Aorta (tissue), 5 donors: ENCODE measurements around the gene SLC12A5. TPM values are rescaled to one million over a fixed set of nuclear protein-coding genes. Genes with fewer than 3 reads are reported as not detected.

ENCODE experiments used
- ATAC-seq: fragments of 200-7000 bp; cut with Tn5 transposase; one replicate; pipeline ENCODE4 v1.9.1; 2022; ENCODE audit warnings: moderate library complexity; ENCODE audit not compliant: low FRiP score
- DNase-seq, 2 donors: peaks; one replicate each; pipeline ENCODE4 v3.0.0-alpha.2; 2020
- H3K27ac ChIP-seq, 2 donors: one replicate each; pipeline ENCODE4 v1.5.1; 2013; ENCODE audit warnings: low read length in 2 of 2, mild to moderate bottlenecking in 2 of 2, moderate library complexity in 2 of 2, control low read depth in 1 of 2, inconsistent platforms in 1 of 2, low read depth in 1 of 2
- H3K27me3 ChIP-seq, 2 donors: one replicate each; pipeline ENCODE4 v1.6.1; 2013; ENCODE audit warnings: control low read depth in 1 of 2, low read length in 1 of 2, mild to moderate bottlenecking in 1 of 2, moderate library complexity in 1 of 2; ENCODE audit not compliant: insufficient read depth in 2 of 2, control insufficient read depth in 1 of 2
- H3K36me3 ChIP-seq, 2 donors: one replicate each; pipeline ENCODE4 v1.6.1; 2013; ENCODE audit warnings: control low read depth in 1 of 2, low read length in 1 of 2, mild to moderate bottlenecking in 1 of 2; ENCODE audit not compliant: insufficient read depth in 2 of 2, control insufficient read depth in 1 of 2
- H3K4me1 ChIP-seq, 2 donors: one replicate each; pipeline ENCODE4 v1.6.1; 2013; ENCODE audit warnings: low read length in 2 of 2, control low read depth in 1 of 2, mild to moderate bottlenecking in 1 of 2, moderate library complexity in 1 of 2; ENCODE audit not compliant: insufficient read depth in 2 of 2, control insufficient read depth in 1 of 2
- H3K4me3 ChIP-seq, 2 donors: one replicate each; pipeline ENCODE4 v1.5.1; 2013; ENCODE audit warnings: low read length in 2 of 2, control low read depth in 1 of 2, mild to moderate bottlenecking in 1 of 2
- H3K9me3 ChIP-seq: one replicate; pipeline ENCODE4 v1.6.1; 2013; ENCODE audit warnings: mild to moderate bottlenecking, low read length; ENCODE audit not compliant: control insufficient read depth
- WGBS, 2 donors: extraction: QIAGEN DNeasy Blood & Tissue Kit; methylation state at CpG; one replicate each; pipeline ENCODE4 v1.1.7; 2013; 5-methylcytosine and 5-hydroxymethylcytosine counted together
- intact Hi-C, 2 donors: fragments of 100-400 bp; cut with DNase I; formaldehyde crosslinking; loops; one replicate each; pipeline versions ENCODE4 v1.14.2 to v1.15.0; 2022
- polyA plus RNA-seq, 2 donors: library from polyadenylated mRNA; stranded (reverse); fragments of 200-250 nt; gene quantifications; one replicate each; pipeline ENCODE4 v1.2.3, GENCODE V29; 2013
- total RNA-seq, 2 donors: library from RNA; stranded (reverse); fragmentation: NEBNext Ultra II Directional; extraction: Animal tissue kit (Norgen Biotek cat#: 25700); gene quantifications; one replicate each; pipeline ENCODE4 v1.2.1, GENCODE V29; 2021
- donor health status: healthy with polysubstance abuse.
- donor health status: Bipolar disorder and iron deficiency.
- donor health status: DM: no; HTN: no; CAD: no.
- donor health status: DM: no; HTN: no; CAD: no.
- donor health status: DM: yes; HTN: yes; CAD: no.

Gene SLC12A5
- total and polyA plus RNA-seq, 4 donors = 0.94 to 2.4 TPM; not detected in 2

DNA sequence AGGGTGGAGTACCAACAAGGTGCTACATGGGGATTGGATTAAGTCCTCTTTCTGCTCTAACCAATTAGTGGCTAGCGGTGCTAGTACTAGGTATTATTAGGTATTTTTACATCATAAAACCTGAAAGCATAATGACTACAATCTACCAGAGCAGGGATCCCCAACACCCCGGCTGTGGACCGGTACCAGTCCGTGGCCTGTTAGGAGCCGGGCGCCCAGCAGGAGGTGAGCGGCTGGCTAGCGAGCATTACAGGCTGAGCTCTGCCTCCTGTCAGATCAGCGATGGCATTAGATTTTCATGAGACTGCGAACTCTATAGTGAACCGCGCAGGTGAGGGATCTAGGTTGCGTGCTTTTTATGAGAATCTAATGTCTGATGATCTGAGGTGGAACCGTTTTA, 80.0 kb downstream of the SLC12A5 start:
- H3K27ac ChIP-seq = no peak overlapping the region
- H3K4me1 ChIP-seq = no peaks in the 10 kb centered on the region
- peaks cover 3% of the 10 kb centered on the region for H3K9me3 ChIP-seq
- H3K27me3 ChIP-seq = no peaks in the 10 kb centered on the region
- intact Hi-C loops = no loop called here
- H3K4me3 ChIP-seq = no peak overlapping the region
- no peak for ATAC-seq
- no peak for DNase-seq
- no peaks in the 10 kb centered on the region for H3K36me3 ChIP-seq
- WGBS, 2 donors = 82 to 86% methylated on average over 14 of the region's 14 CpGs

Other genes with a start within 250 kb of the SLC12A5 start
- gene WFDC3, start 237.3 kb upstream of the SLC12A5 start, total RNA-seq = 1 to 10 TPM; 1.6 to 3.6 TPM
- gene WFDC3, start 237.3 kb upstream of the SLC12A5 start, polyA plus RNA-seq = 1 to 10 TPM in 1 of 2 donors, not detected in 1; 1.9 TPM
- 10 to 100 TPM; 25.8 to 27.8 TPM for gene DNTTIP1, start 237.3 kb upstream of the SLC12A5 start, total RNA-seq
- gene DNTTIP1, start 237.3 kb upstream of the SLC12A5 start, polyA plus RNA-seq = 10 to 100 TPM; 29.3 to 30.7 TPM
- gene UBE2C, start 216.6 kb upstream of the SLC12A5 start, total RNA-seq = 1 to 10 TPM; 1.0 to 1.9 TPM
- 1 to 10 TPM in 1 of 2 donors, not detected in 1; 5.0 TPM for gene UBE2C, start 216.6 kb upstream of the SLC12A5 start, polyA plus RNA-seq
- not detected for gene TNNC2, start 201.9 kb upstream of the SLC12A5 start, total RNA-seq
- 10 to 100 TPM in 1 of 2 donors, 1 to 10 TPM in 1; 1.9 to 26.3 TPM for gene TNNC2, start 201.9 kb upstream of the SLC12A5 start, polyA plus RNA-seq
- 10 to 100 TPM; 36.2 to 57.7 TPM for gene SNX21, start 195.4 kb upstream of the SLC12A5 start, total RNA-seq
- 100 to 1,000 TPM in 1 of 2 donors, 10 to 100 TPM in 1; 14.9 to 117 TPM for gene SNX21, start 195.4 kb upstream of the SLC12A5 start, polyA plus RNA-seq
- gene ACOT8, start 171.8 kb upstream of the SLC12A5 start, total RNA-seq = 10 to 100 TPM; 11.2 to 15.8 TPM
- gene ACOT8, start 171.8 kb upstream of the SLC12A5 start, polyA plus RNA-seq = 10 to 100 TPM; 24.3 to 32.5 TPM
- 1 to 10 TPM; 2.5 to 4.5 TPM for gene ZSWIM3, start 171.6 kb upstream of the SLC12A5 start, total RNA-seq
- gene ZSWIM3, start 171.6 kb upstream of the SLC12A5 start, polyA plus RNA-seq = 1 to 10 TPM; 1.5 to 1.7 TPM
- gene ZSWIM1, start 148.0 kb upstream of the SLC12A5 start, total RNA-seq = 1 to 10 TPM; 5.3 to 8.2 TPM
- gene ZSWIM1, start 148.0 kb upstream of the SLC12A5 start, polyA plus RNA-seq = 1 to 10 TPM; 2.9 to 3.4 TPM
- gene SPATA25, start 141.6 kb upstream of the SLC12A5 start, total RNA-seq = 1 to 10 TPM; 2.9 to 8.6 TPM
- gene SPATA25, start 141.6 kb upstream of the SLC12A5 start, polyA plus RNA-seq = 1 to 10 TPM in 1 of 2 donors, not detected in 1; 2.3 TPM
- 10 to 100 TPM in 1 of 2 donors, 1 to 10 TPM in 1; 9.9 to 32.9 TPM for gene NEURL2, start 138.0 kb upstream of the SLC12A5 start, total RNA-seq
- gene NEURL2, start 138.0 kb upstream of the SLC12A5 start, polyA plus RNA-seq = 1 to 10 TPM; 2.0 to 7.0 TPM
- 100 to 1,000 TPM in 1 of 2 donors, 10 to 100 TPM in 1; 83.4 to 140 TPM for gene CTSA, start 137.9 kb upstream of the SLC12A5 start, total RNA-seq
- 100 to 1,000 TPM in 1 of 2 donors, 10 to 100 TPM in 1; 37.9 to 175 TPM for gene CTSA, start 137.9 kb upstream of the SLC12A5 start, polyA plus RNA-seq
- gene PLTP, start 117.1 kb upstream of the SLC12A5 start, total RNA-seq = 100 to 1,000 TPM; 113 to 445 TPM
- gene PLTP, start 117.1 kb upstream of the SLC12A5 start, polyA plus RNA-seq = 100 to 1,000 TPM in 1 of 2 donors, 10 to 100 TPM in 1; 80.7 to 103 TPM
- 10 to 100 TPM; 32.5 to 33.3 TPM for gene PCIF1, start 94.5 kb upstream of the SLC12A5 start, total RNA-seq
- 10 to 100 TPM; 15.5 to 43.4 TPM for gene PCIF1, start 94.5 kb upstream of the SLC12A5 start, polyA plus RNA-seq
- gene ZNF335, start 57.0 kb upstream of the SLC12A5 start, total RNA-seq = 10 to 100 TPM; 18.4 to 22.7 TPM
- gene ZNF335, start 57.0 kb upstream of the SLC12A5 start, polyA plus RNA-seq = 10 to 100 TPM in 1 of 2 donors, 1 to 10 TPM in 1; 2.8 to 31.4 TPM
- gene MMP9, start 20.3 kb upstream of the SLC12A5 start, total RNA-seq = 1 to 10 TPM; 5.1 to 6.0 TPM
- 1 to 10 TPM in 1 of 2 donors, under 1 TPM in 1; 0.15 to 3.1 TPM for gene MMP9, start 20.3 kb upstream of the SLC12A5 start, polyA plus RNA-seq
- gene NCOA5, start 60.7 kb downstream of the SLC12A5 start, total RNA-seq = 10 to 100 TPM; 18.6 to 23.7 TPM
- gene NCOA5, start 60.7 kb downstream of the SLC12A5 start, polyA plus RNA-seq = 10 to 100 TPM in 1 of 2 donors, 1 to 10 TPM in 1; 8.5 to 10.4 TPM
- 10 to 100 TPM; 20.9 to 36.1 TPM for gene CD40, start 89.1 kb downstream of the SLC12A5 start, total RNA-seq
- 10 to 100 TPM in 1 of 2 donors, 1 to 10 TPM in 1; 8.6 to 47.7 TPM for gene CD40, start 89.1 kb downstream of the SLC12A5 start, polyA plus RNA-seq